Measurements from ENCODE around the gene MED27. TPM values are rescaled to one million over a fixed set of nuclear protein-coding genes. Genes with fewer than 3 reads are reported as not detected.

MED27 gene
- total and polyA plus RNA-seq, 2 of the 8 experiments (the other 6 are each of a cell fraction or from before 2014, with no cell fraction given), result 29.9 to 56.5 TPM

DNA sequence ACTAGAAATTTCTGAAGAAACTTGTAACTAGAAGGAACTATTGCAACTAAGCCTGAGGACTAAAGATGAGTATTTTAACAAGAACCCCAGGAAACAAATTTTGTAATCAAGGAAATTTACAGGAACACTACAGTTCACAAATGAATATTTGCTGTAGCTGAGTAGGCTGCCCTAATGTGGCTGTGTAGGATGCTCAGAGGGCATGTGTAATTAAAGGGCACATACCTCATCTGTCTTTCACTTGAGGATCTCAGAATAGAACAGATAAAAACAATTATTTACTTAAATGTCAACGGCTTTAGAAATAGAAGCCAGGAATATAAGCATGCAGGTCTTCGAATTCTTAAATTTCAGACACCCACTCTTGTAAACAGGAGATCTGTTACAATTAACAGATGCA is 119.8 kb downstream of the MED27 start:
- Histone ChIP-seq H2BK120ac (replicated peaks; ENCODE audit: low read depth, low read length) (no peak overlapping the region), H2BK12ac (ENCODE audit: low read depth, low read length) (no peak overlapping the region), H2AK5ac (ENCODE audit: low read depth, low read length) (no peak overlapping the region), H3K4me3 (ENCODE audit: extremely low read depth in 1 of 4, insufficient read depth in 2 of 4, low read depth in 3 of 4, low read length in 4 of 4) (no peak overlapping the region), H3K23me2 (ENCODE audit: low read depth, low read length) (peaks cover 2% of the 10 kb centered on the region; the same call in 1 of the 2 replicates), H3K36me3 (ENCODE audit: control insufficient read depth in 2 of 4, insufficient read depth in 4 of 4, low read length in 3 of 4) (no peaks in the 10 kb centered on the region; a peak in 1 of 8 replicates), H4K5ac (ENCODE audit: insufficient read length, low read depth, low read length) (no peak overlapping the region), H3K4me1 (replicated peaks in 1 of 4; ENCODE audit: control insufficient read depth in 3 of 4, insufficient read depth in 4 of 4, low read length in 3 of 4) (peaks cover 0 to 3% (median 0%) of the 10 kb centered on the region in 4 experiments; a peak in 1 of 7 replicates), H3K4ac (replicated peaks; ENCODE audit: insufficient read length, low read depth, low read length) (no peak overlapping the region), H3K27ac (ENCODE audit: low read depth, low read length) (no peak overlapping the region), H3K18ac (ENCODE audit: extremely low read depth, low read length) (no peak overlapping the region), H2BK20ac (ENCODE audit: low read length) (no peak overlapping the region), H3K56ac (replicated peaks; ENCODE audit: insufficient read length, low read depth, low read length) (no peak overlapping the region), H3K14ac (ENCODE audit: insufficient read length) (no peak overlapping the region), H3K27me3 (replicated peaks in 1 of 4; ENCODE audit: control insufficient read depth in 3 of 4, extremely low read depth in 1 of 4, insufficient read depth in 3 of 4, low read length in 3 of 4) (peaks cover 0 to 20% (median 7%) of the 10 kb centered on the region in 4 experiments; a peak in 4 of 7 replicates), H4K8ac (ENCODE audit: extremely low read depth, insufficient read depth, low read length) (no peak overlapping the region), H2BK15ac (ENCODE audit: low read length) (no peak overlapping the region), H3K23ac (ENCODE audit: insufficient read length) (no peak overlapping the region), H3K79me1 (ENCODE audit: low read depth, low read length) (no peaks in the 10 kb centered on the region; the same call in 1 of the 2 replicates), H3K4me2 (ENCODE audit: insufficient read depth in 1 of 2, low read depth in 2 of 2, low read length in 2 of 2) (no peak overlapping the region), H2BK5ac (ENCODE audit: low read depth, low read length) (no peak overlapping the region), H3K9me3 (ENCODE audit: insufficient read depth in 2 of 2, low read depth in 1 of 2, low read length in 1 of 2) (no peaks in the 10 kb centered on the region), H3K79me2 (ENCODE audit: control insufficient read depth in 1 of 2, insufficient read depth in 2 of 2, low read length in 2 of 2) (no peaks in the 10 kb centered on the region), H2AFZ (ENCODE audit: low read length) (no peak overlapping the region), H3K9ac (replicated peaks in 1 of 4; ENCODE audit: extremely low read depth in 1 of 4, low read depth in 3 of 4, low read length in 3 of 4) (no peak overlapping the region), H4K20me1 (replicated peaks in 1 of 2; ENCODE audit: control insufficient read depth in 1 of 2, insufficient read depth in 2 of 2, low read length in 2 of 2) (peaks cover 7 to 11% of the 10 kb centered on the region in 2 experiments), H4K91ac (replicated peaks; ENCODE audit: insufficient read length, low read length) (no peak overlapping the region)
- WGBS, 2 experiments (ENCODE audit: extremely low coverage in 1 of 2, insufficient coverage in 1 of 2, insufficient read length in 1 of 2, insufficient replicate concordance in 2 of 2, low coverage in 1 of 2, low lambda C conversion rate in 2 of 2, missing lambda C conversion rate in 1 of 2), result 94% methylated on average over 2 of the region's 2 CpGs; no CpG with 5 or more reads in 1 of the 2 experiments
- no peak for FAIRE-seq
- TF ChIP-seq ZNF274 (IDR thresholded peaks at IDR 0.05; ENCODE audit: borderline replicate concordance, extremely low read depth, low read length), result no peak
- TF ChIP-seq YY1 (IDR thresholded peaks at IDR 0.05; ENCODE audit: low read depth, low read length), result no peak
- no peak for TF ChIP-seq CBX8 (IDR thresholded peaks at IDR 0.05; ENCODE audit: borderline replicate concordance, low read depth, low read length)
- no peak for TF ChIP-seq CHD1 (IDR thresholded peaks at IDR 0.05; ENCODE audit: low read depth, low read length)
- TF ChIP-seq SP4 (IDR thresholded peaks at IDR 0.05; ENCODE audit: low read length), result no peak
- TF ChIP-seq GABPA (IDR thresholded peaks at IDR 0.05; ENCODE audit: borderline replicate concordance, insufficient read depth, low read length), result no peak
- TF ChIP-seq, protein P1, sequence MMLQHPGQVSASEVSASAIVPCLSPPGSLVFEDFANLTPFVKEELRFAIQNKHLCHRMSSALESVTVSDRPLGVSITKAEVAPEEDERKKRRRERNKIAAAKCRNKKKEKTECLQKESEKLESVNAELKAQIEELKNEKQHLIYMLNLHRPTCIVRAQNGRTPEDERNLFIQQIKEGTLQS (IDR thresholded peaks at IDR 0.05; ENCODE audit: insufficient read depth, low read depth, low read length), result no peak
- TF ChIP-seq POU5F1 (IDR thresholded peaks at IDR 0.05; ENCODE audit: low read depth, low read length), result no peak
- TF ChIP-seq CEBPB (IDR thresholded peaks at IDR 0.05; ENCODE audit: low read depth, low read length), result no peak
- TF ChIP-seq MAFK (IDR thresholded peaks at IDR 0.05; ENCODE audit: low read depth, low read length), result no peak
- no peak for TF ChIP-seq SIRT6 (IDR thresholded peaks at IDR 0.05; ENCODE audit: low read length)
- no peak for TF ChIP-seq RBBP5 (IDR thresholded peaks at IDR 0.05; ENCODE audit: borderline replicate concordance, low read depth, low read length)
- ChIA-PET POLR2A (ENCODE audit: partially characterized antibody) (no interaction called here), CTCF (ENCODE audit: partially characterized antibody) (interaction anchor here (0.6 to 2.5 kb wide), 3 partner anchors 25 to 277 kb away, joined by 3 to 6 read pairs (median 5); no protein-coding TSS in a partner anchor)
- DNase-seq (ENCODE audit: low read depth in 1 of 2, low spot score in 2 of 2), result no peak
